ENCODE results near the gene ATP2A2.

ATP2A2 gene

GRCh38 chr12:110235383-110235782 lies 45.7 kb upstream of the ATP2A2 start:
- H2BK5ac ChIP-seq (ENCODE audit: low read depth, low read length, poor library complexity) = no peak overlapping the region
- no peak overlapping the region for H2AK5ac ChIP-seq (ENCODE audit: low read length)
- H3K4ac ChIP-seq (ENCODE audit: low read depth, low read length) = no peak overlapping the region
- no peak overlapping the region for H4K8ac ChIP-seq (ENCODE audit: low read depth, low read length)
- no peak overlapping the region for H3K4me2 ChIP-seq (ENCODE audit: low read length)
- no peak overlapping the region for H3K27ac ChIP-seq (ENCODE audit: low read depth, low read length)
- no peak overlapping the region for H4K12ac ChIP-seq (ENCODE audit: low read depth, low read length)
- DNase-seq = no peak
- H3K4me3 ChIP-seq (ENCODE audit: low read depth, low read length) = no peak overlapping the region
- no peak overlapping the region for H2BK120ac ChIP-seq (ENCODE audit: insufficient read depth, low read length, poor library complexity)
- H4K91ac ChIP-seq (ENCODE audit: low read depth, low read length) = no peak overlapping the region
- no peaks in the 10 kb centered on the region for H3K9me3 ChIP-seq (ENCODE audit: insufficient read depth, low read depth, low read length)
- peaks cover 0 to 2% of the 10 kb centered on the region in 2 experiments for H3K4me1 ChIP-seq (ENCODE audit: control insufficient read depth in 1 of 2, insufficient read depth in 2 of 2, low read length in 2 of 2)
- no peak overlapping the region for H2BK12ac ChIP-seq (ENCODE audit: low read length)
- no peaks in the 10 kb centered on the region for H3K79me1 ChIP-seq (ENCODE audit: low read length)
- no peak overlapping the region for H3K14ac ChIP-seq (ENCODE audit: low read length)
- H2AFZ ChIP-seq (ENCODE audit: insufficient read depth, low read length, poor library complexity) = no peak overlapping the region
- no peaks in the 10 kb centered on the region for H3K27me3 ChIP-seq (ENCODE audit: insufficient read depth, low read length)
- no peaks in the 10 kb centered on the region for H3K36me3 ChIP-seq (ENCODE audit: control insufficient read depth in 1 of 2, insufficient read depth in 2 of 2, low read length in 2 of 2)
- H3K18ac ChIP-seq (ENCODE audit: low read length) = no peak overlapping the region
- H3K9ac ChIP-seq (ENCODE audit: low read length) = no peak overlapping the region
- H3K79me2 ChIP-seq (ENCODE audit: control insufficient read depth, insufficient read depth, low read length, poor library complexity) = no peaks in the 10 kb centered on the region
- no peak overlapping the region for H3K23ac ChIP-seq (ENCODE audit: low read length)
- no CpG with 5 or more reads among the region's 1 CpG for WGBS (ENCODE audit: extremely low coverage, insufficient coverage, insufficient read length)

- Histone ChIP-seq H3K36me3 (ENCODE audit: control insufficient read depth in 1 of 2, insufficient read depth in 2 of 2, low read length in 2 of 2) (no peaks in the 10 kb centered on the region), H4K91ac (ENCODE audit: low read depth, low read length) (no peak overlapping the region), H3K14ac (ENCODE audit: low read length) (no peak overlapping the region), H3K4ac (ENCODE audit: low read depth, low read length) (no peak overlapping the region), H3K18ac (ENCODE audit: low read length) (no peak overlapping the region), H3K9ac (ENCODE audit: low read length) (no peak overlapping the region), H3K23ac (ENCODE audit: low read length) (no peak overlapping the region), H2BK5ac (ENCODE audit: low read depth, low read length, poor library complexity) (no peak overlapping the region), H3K27ac (ENCODE audit: low read depth, low read length) (no peak overlapping the region), H3K27me3 (ENCODE audit: insufficient read depth, low read length) (no peaks in the 10 kb centered on the region), H4K8ac (ENCODE audit: low read depth, low read length) (no peak overlapping the region), H2AFZ (ENCODE audit: insufficient read depth, low read length, poor library complexity) (no peak overlapping the region), H2BK120ac (ENCODE audit: insufficient read depth, low read length, poor library complexity) (no peak overlapping the region), H3K9me3 (ENCODE audit: insufficient read depth, low read depth, low read length) (peaks cover 1% of the 10 kb centered on the region), H4K12ac (ENCODE audit: low read depth, low read length) (no peak overlapping the region), H3K4me2 (ENCODE audit: low read length) (no peak overlapping the region), H2BK12ac (ENCODE audit: low read length) (no peak overlapping the region), H2AK5ac (ENCODE audit: low read length) (no peak overlapping the region), H3K79me1 (ENCODE audit: low read length) (peaks cover 6% of the 10 kb centered on the region), H3K4me1 (ENCODE audit: control insufficient read depth in 1 of 2, insufficient read depth in 2 of 2, low read length in 2 of 2) (peaks cover 14 to 19% of the 10 kb centered on the region in 2 experiments), H3K79me2 (ENCODE audit: control insufficient read depth, insufficient read depth, low read length, poor library complexity) (no peaks in the 10 kb centered on the region), H3K4me3 (ENCODE audit: low read depth, low read length) (no peak overlapping the region)
- no CpG with 5 or more reads among the region's 5 CpGs for WGBS (ENCODE audit: extremely low coverage, insufficient coverage, insufficient read length)
- DNase-seq = no peak
These were observed 37.8 kb upstream of the ATP2A2 start for GRCh38 chr12:110243227-110243626.

- no peak overlapping the region for H3K27ac ChIP-seq (ENCODE audit: low read depth, low read length)
These were observed 36.7 kb upstream of the ATP2A2 start for GRCh38 chr12:110244372-110244771.

GRCh38 chr12:110244829-110245228 lies 36.2 kb upstream of the ATP2A2 start:
- Histone ChIP-seq H3K36me3 (ENCODE audit: control insufficient read depth in 1 of 2, insufficient read depth in 2 of 2, low read length in 2 of 2) (no peaks in the 10 kb centered on the region), H3K27ac (ENCODE audit: low read depth, low read length) (no peak overlapping the region), H2BK120ac (ENCODE audit: insufficient read depth, low read length, poor library complexity) (no peak overlapping the region), H3K4me2 (ENCODE audit: low read length) (no peak overlapping the region), H3K4me1 (ENCODE audit: control insufficient read depth in 1 of 2, insufficient read depth in 2 of 2, low read length in 2 of 2) (peaks cover 14 to 19% of the 10 kb centered on the region in 2 experiments), H3K79me2 (ENCODE audit: control insufficient read depth, insufficient read depth, low read length, poor library complexity) (no peaks in the 10 kb centered on the region), H3K9ac (ENCODE audit: low read length) (no peak overlapping the region), H2BK5ac (ENCODE audit: low read depth, low read length, poor library complexity) (no peak overlapping the region), H4K12ac (ENCODE audit: low read depth, low read length) (no peak overlapping the region), H3K79me1 (ENCODE audit: low read length) (peaks cover 6% of the 10 kb centered on the region), H3K27me3 (ENCODE audit: insufficient read depth, low read length) (no peaks in the 10 kb centered on the region), H3K9me3 (ENCODE audit: insufficient read depth, low read depth, low read length) (peaks cover 1% of the 10 kb centered on the region), H2AK5ac (ENCODE audit: low read length) (no peak overlapping the region), H3K23ac (ENCODE audit: low read length) (no peak overlapping the region), H3K4ac (ENCODE audit: low read depth, low read length) (no peak overlapping the region), H2BK12ac (ENCODE audit: low read length) (no peak overlapping the region), H3K18ac (ENCODE audit: low read length) (no peak overlapping the region), H2AFZ (ENCODE audit: insufficient read depth, low read length, poor library complexity) (no peak overlapping the region), H4K91ac (ENCODE audit: low read depth, low read length) (no peak overlapping the region), H4K8ac (ENCODE audit: low read depth, low read length) (no peak overlapping the region), H3K14ac (ENCODE audit: low read length) (no peak overlapping the region), H3K4me3 (ENCODE audit: low read depth, low read length) (no peak overlapping the region)
- no CpG with 5 or more reads among the region's 8 CpGs for WGBS (ENCODE audit: extremely low coverage, insufficient coverage, insufficient read length)
- no peak for DNase-seq

More at GRCh38 chr12:110244372-110244771, 36.7 kb upstream of the ATP2A2 start:
- no CpG with 5 or more reads among the region's 12 CpGs for WGBS (ENCODE audit: extremely low coverage, insufficient coverage, insufficient read length)
- no peak overlapping the region for H2AK5ac ChIP-seq (ENCODE audit: low read length)
- H3K4me2 ChIP-seq (ENCODE audit: low read length) = no peak overlapping the region
- no peak overlapping the region for H4K91ac ChIP-seq (ENCODE audit: low read depth, low read length)
- no peaks in the 10 kb centered on the region for H3K36me3 ChIP-seq (ENCODE audit: control insufficient read depth in 1 of 2, insufficient read depth in 2 of 2, low read length in 2 of 2)
- H2AFZ ChIP-seq (ENCODE audit: insufficient read depth, low read length, poor library complexity) = no peak overlapping the region
- no peak overlapping the region for H3K4me3 ChIP-seq (ENCODE audit: low read depth, low read length)
- H3K23ac ChIP-seq (ENCODE audit: low read length) = no peak overlapping the region
- H3K9ac ChIP-seq (ENCODE audit: low read length) = no peak overlapping the region
- peaks cover 1% of the 10 kb centered on the region for H3K9me3 ChIP-seq (ENCODE audit: insufficient read depth, low read depth, low read length)
- H3K4me1 ChIP-seq (ENCODE audit: control insufficient read depth in 1 of 2, insufficient read depth in 2 of 2, low read length in 2 of 2) = peaks cover 14 to 19% of the 10 kb centered on the region in 2 experiments
- H2BK120ac ChIP-seq (ENCODE audit: insufficient read depth, low read length, poor library complexity) = no peak overlapping the region
- no peak overlapping the region for H4K12ac ChIP-seq (ENCODE audit: low read depth, low read length)
- H2BK12ac ChIP-seq (ENCODE audit: low read length) = no peak overlapping the region
- DNase-seq = no peak
- H3K27me3 ChIP-seq (ENCODE audit: insufficient read depth, low read length) = no peaks in the 10 kb centered on the region
- H4K8ac ChIP-seq (ENCODE audit: low read depth, low read length) = no peak overlapping the region
- H3K79me1 ChIP-seq (ENCODE audit: low read length) = peaks cover 6% of the 10 kb centered on the region
- no peaks in the 10 kb centered on the region for H3K79me2 ChIP-seq (ENCODE audit: control insufficient read depth, insufficient read depth, low read length, poor library complexity)
- H3K14ac ChIP-seq (ENCODE audit: low read length) = no peak overlapping the region
- H2BK5ac ChIP-seq (ENCODE audit: low read depth, low read length, poor library complexity) = no peak overlapping the region
- no peak overlapping the region for H3K18ac ChIP-seq (ENCODE audit: low read length)
- H3K4ac ChIP-seq (ENCODE audit: low read depth, low read length) = no peak overlapping the region

All from trophoblast cell (in vitro differentiated cells and primary cell).